Measurements from ENCODE around the gene ANKRD34B. TPM values are rescaled to one million over a fixed set of nuclear protein-coding genes. Genes with fewer than 3 reads are reported as not detected.
"Not testable (repeated sequence)": the region's sequence is repeated elsewhere in the genome, so short reads cannot be mapped to it uniquely, and the experiment has no call there.

Gene ANKRD34B
- total and polyA plus RNA-seq, 7 experiments from 2014 or later, result 0.22 TPM; not detected in 6

DNA sequence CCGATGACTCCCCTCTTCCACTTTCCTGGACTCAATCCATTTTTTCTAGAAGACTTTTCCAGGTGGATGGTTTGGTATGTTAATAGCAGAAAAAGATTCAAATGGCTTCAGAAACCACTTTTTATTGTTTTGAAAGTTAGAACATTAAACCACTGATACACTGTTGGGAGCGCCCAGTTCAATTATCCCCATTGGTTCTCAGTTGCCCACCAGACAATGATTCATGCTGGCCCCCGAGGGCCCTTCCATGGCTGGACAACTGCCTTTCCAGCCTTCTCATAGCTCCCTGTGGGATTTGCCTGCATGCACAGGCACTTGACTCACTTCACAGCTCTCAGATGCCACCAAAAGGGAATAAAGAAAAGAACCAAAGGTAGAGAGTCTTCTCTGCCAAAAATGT lies 21.3 kb upstream of the ANKRD34B start:
- no peaks in the 10 kb centered on the region for H3K36me3 ChIP-seq (ENCODE audit: control insufficient read depth in 2 of 3, insufficient read depth in 3 of 3, low read length in 3 of 3)
- ChIA-PET CTCF (no interaction called here), POLR2A (no interaction called here)
- H3K9me3 ChIP-seq (ENCODE audit: control insufficient read depth in 2 of 3, low read length in 3 of 3), result no peaks in the 10 kb centered on the region
- Mint-ChIP-seq H3K4me3 (no peak overlapping the region), H3K9me3 (no peaks in the 10 kb centered on the region), H3K36me3 (no peaks in the 10 kb centered on the region), H3K27ac (no peak overlapping the region), H3K27me3 (peaks cover 0 to 11% (median 9%) of the 10 kb centered on the region in 5 donors), H3K4me1 (no peaks in the 10 kb centered on the region)
- no peak overlapping the region for H3K27ac ChIP-seq (ENCODE audit: low read depth, low read length)
- no peak overlapping the region for H3K4me3 ChIP-seq (ENCODE audit: low read length)
- ATAC-seq (no peak), DNase-seq (no peak)
- no peaks in the 10 kb centered on the region for H3K4me1 ChIP-seq (ENCODE audit: control insufficient read depth in 2 of 2, insufficient read depth in 2 of 2, low read length in 2 of 2)
- H3K27me3 ChIP-seq (ENCODE audit: control insufficient read depth in 2 of 2, insufficient read depth in 2 of 2, low read length in 2 of 2), result no peaks in the 10 kb centered on the region
- intact Hi-C loops (cut with micrococcal nuclease), result loop anchor here in 1 of 2 donors (5.0 kb wide), 1 partner anchor 799 kb away; no protein-coding TSS in a partner anchor

- no peak overlapping the region for H3K4me3 Mint-ChIP-seq
- Histone ChIP-seq H3K27ac (ENCODE audit: low read depth, low read length) (no peak overlapping the region), H3K4me1 (ENCODE audit: control insufficient read depth in 2 of 2, insufficient read depth in 2 of 2, low read length in 2 of 2) (no peaks in the 10 kb centered on the region), H3K4me3 (ENCODE audit: low read length) (no peak overlapping the region), H3K27me3 (ENCODE audit: control insufficient read depth in 2 of 2, insufficient read depth in 2 of 2, low read length in 2 of 2) (no peaks in the 10 kb centered on the region), H3K9me3 (ENCODE audit: control insufficient read depth in 2 of 3, low read length in 3 of 3) (no peaks in the 10 kb centered on the region), H3K36me3 (ENCODE audit: control insufficient read depth in 2 of 3, insufficient read depth in 3 of 3, low read length in 3 of 3) (no peaks in the 10 kb centered on the region)
- intact Hi-C loops (cut with micrococcal nuclease), result loop anchor here in 1 of 2 donors (5.0 kb wide), 1 partner anchor 798 kb away; no protein-coding TSS in a partner anchor
- H3K27ac Mint-ChIP-seq, result no peak overlapping the region
- H3K27me3 Mint-ChIP-seq, result peaks cover 0 to 14% (median 9%) of the 10 kb centered on the region in 5 donors
- ChIA-PET CTCF (no interaction called here), POLR2A (no interaction called here)
- no peaks in the 10 kb centered on the region for H3K9me3 Mint-ChIP-seq
- no peaks in the 10 kb centered on the region for H3K36me3 Mint-ChIP-seq
- H3K4me1 Mint-ChIP-seq, result no peaks in the 10 kb centered on the region
- ATAC-seq (no peak), DNase-seq (no peak)
These were observed 20.7 kb upstream of the ANKRD34B start for GRCh38 chr5:80590766-80591165.

DNA sequence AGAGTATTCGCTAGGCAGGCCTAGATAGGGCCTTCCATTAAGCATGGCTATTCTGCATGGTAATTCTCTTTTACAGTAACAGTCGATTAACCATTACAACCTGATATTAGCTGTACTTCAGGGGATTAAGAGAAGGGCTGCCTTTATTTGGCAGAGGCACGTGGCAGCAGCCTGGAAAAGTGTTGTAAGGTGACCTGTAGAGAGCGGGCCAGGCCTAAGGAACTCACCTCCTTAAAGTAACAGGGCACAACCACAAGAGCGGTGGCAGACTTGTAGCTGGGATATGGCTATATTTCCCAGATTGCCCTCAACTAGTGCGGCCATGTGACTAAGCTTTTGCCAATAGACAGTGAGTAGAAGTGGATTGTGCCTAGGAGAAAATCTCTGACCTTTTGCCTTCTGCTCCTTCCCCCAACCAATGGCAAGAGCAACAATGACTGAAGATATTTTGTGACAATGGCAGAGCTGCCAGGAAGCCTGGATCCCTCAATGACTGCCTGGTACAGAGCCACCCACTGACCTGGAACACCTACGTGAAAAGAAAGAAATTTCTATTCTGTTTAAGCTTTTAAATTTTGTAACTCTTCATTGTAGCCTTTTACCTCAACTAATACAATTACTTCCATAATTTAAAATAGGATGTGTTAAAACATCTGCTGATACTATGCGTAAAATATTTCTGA lies 18.9 kb upstream of the ANKRD34B start:
- intact Hi-C loops (cut with micrococcal nuclease), result no loop called here
- Mint-ChIP-seq H3K27ac (no peak overlapping the region), H3K27me3 (peaks cover 0 to 21% (median 14%) of the 10 kb centered on the region in 5 donors), H3K9me3 (no peaks in the 10 kb centered on the region), H3K36me3 (peaks cover 0 to 4% (median 0%) of the 10 kb centered on the region in 5 donors), H3K4me1 (no peaks in the 10 kb centered on the region), H3K4me3 (no peak overlapping the region)
- DNase-seq, result no peak
- H3K9me3 ChIP-seq (ENCODE audit: control insufficient read depth in 2 of 3, low read length in 3 of 3), result no peaks in the 10 kb centered on the region
- H3K4me1 ChIP-seq (ENCODE audit: control insufficient read depth in 2 of 2, insufficient read depth in 2 of 2, low read length in 2 of 2), result no peaks in the 10 kb centered on the region
- ATAC-seq, result no peak
- no peaks in the 10 kb centered on the region for H3K27me3 ChIP-seq (ENCODE audit: control insufficient read depth in 2 of 2, insufficient read depth in 2 of 2, low read length in 2 of 2)
- H3K27ac ChIP-seq (ENCODE audit: low read depth, low read length), result no peak overlapping the region
- no peaks in the 10 kb centered on the region for H3K36me3 ChIP-seq (ENCODE audit: control insufficient read depth in 2 of 3, insufficient read depth in 3 of 3, low read length in 3 of 3)
- POLR2A ChIA-PET, result no interaction called here
- CTCF ChIA-PET, result no interaction called here
- no peak overlapping the region for H3K4me3 ChIP-seq (ENCODE audit: low read length)

- H3K27ac Mint-ChIP-seq, result no peak overlapping the region
These were observed 14.7 kb upstream of the ANKRD34B start for GRCh38 chr5:80584770-80585169.

DNA sequence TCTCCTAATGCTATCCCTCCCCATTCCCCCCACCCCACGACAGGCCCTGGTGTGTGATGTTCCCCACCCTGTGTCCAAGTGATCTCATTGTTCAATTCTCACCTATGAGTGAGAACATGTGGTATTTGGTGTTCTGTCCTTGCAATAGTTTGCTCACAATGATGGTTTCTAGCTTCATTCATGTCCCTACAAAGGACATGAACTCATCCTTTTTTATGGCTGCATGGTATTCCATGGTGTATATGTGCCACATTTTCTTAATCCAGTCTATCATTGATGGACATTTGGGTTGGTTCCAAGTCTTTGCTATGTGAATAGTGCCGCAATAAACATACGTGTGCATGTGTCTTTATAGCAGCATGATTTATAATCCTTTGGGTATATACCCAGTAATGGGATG lies 10.2 kb upstream of the ANKRD34B start:
- not testable (repeated sequence) for H3K9me3 ChIP-seq (ENCODE audit: control insufficient read depth in 2 of 3, low read length in 3 of 3)

More at GRCh38 chr5:80584770-80585169, 14.7 kb upstream of the ANKRD34B start:
- DNase-seq (no peak), ATAC-seq (no peak)
- no peaks in the 10 kb centered on the region for H3K27me3 ChIP-seq (ENCODE audit: control insufficient read depth in 2 of 2, insufficient read depth in 2 of 2, low read length in 2 of 2)
- no peak overlapping the region for H3K4me3 ChIP-seq (ENCODE audit: low read length)
- ChIA-PET POLR2A (no interaction called here), CTCF (no interaction called here)
- no peaks in the 10 kb centered on the region for H3K36me3 ChIP-seq (ENCODE audit: control insufficient read depth in 2 of 3, insufficient read depth in 3 of 3, low read length in 3 of 3)
- H3K27ac ChIP-seq (ENCODE audit: low read depth, low read length), result no peak overlapping the region
- H3K4me3 Mint-ChIP-seq, result no peak overlapping the region
- peaks cover 0 to 8% (median 0%) of the 10 kb centered on the region in 11 donors for H3K9me3 Mint-ChIP-seq
- H3K4me1 ChIP-seq (ENCODE audit: control insufficient read depth in 2 of 2, insufficient read depth in 2 of 2, low read length in 2 of 2), result no peaks in the 10 kb centered on the region
- peaks cover 0 to 4% (median 0%) of the 10 kb centered on the region in 5 donors for H3K36me3 Mint-ChIP-seq
- no peaks in the 10 kb centered on the region for H3K4me1 Mint-ChIP-seq
- intact Hi-C loops (cut with micrococcal nuclease), result no loop called here
- H3K9me3 ChIP-seq (ENCODE audit: control insufficient read depth in 2 of 3, low read length in 3 of 3), result no peaks in the 10 kb centered on the region
- H3K27me3 Mint-ChIP-seq, result peaks cover 0 to 26% (median 15%) of the 10 kb centered on the region in 5 donors

GRCh38 chr5:80579050-80579449 lies 9.0 kb upstream of the ANKRD34B start:
- H3K27ac Mint-ChIP-seq, result no peak overlapping the region
- POLR2A ChIA-PET, result no interaction called here
- H3K36me3 Mint-ChIP-seq, result no peaks in the 10 kb centered on the region

More for the DNA sequence above, 10.2 kb upstream of the ANKRD34B start:
- H3K36me3 Mint-ChIP-seq; H3K4me1 ChIP-seq (ENCODE audit: control insufficient read depth in 2 of 2, insufficient read depth in 2 of 2, low read length in 2 of 2); POLR2A ChIA-PET; CTCF ChIA-PET; H3K9me3 Mint-ChIP-seq; ATAC-seq; H3K27ac Mint-ChIP-seq; H3K27ac ChIP-seq (ENCODE audit: low read depth, low read length); intact Hi-C loops (cut with micrococcal nuclease); H3K27me3 ChIP-seq (ENCODE audit: control insufficient read depth in 2 of 2, insufficient read depth in 2 of 2, low read length in 2 of 2); H3K4me3 Mint-ChIP-seq; H3K36me3 ChIP-seq (ENCODE audit: control insufficient read depth in 2 of 3, insufficient read depth in 3 of 3, low read length in 3 of 3); H3K4me3 ChIP-seq (ENCODE audit: low read length); H3K4me1 Mint-ChIP-seq; DNase-seq: not testable (repeated sequence)
- peaks cover 17 to 37% (median 25%) of the 10 kb centered on the region in 5 donors for H3K27me3 Mint-ChIP-seq

GRCh38 chr5:80577707-80578106 lies 7.6 kb upstream of the ANKRD34B start:
- Histone ChIP-seq H3K4me3 (ENCODE audit: low read length) (no peak overlapping the region), H3K4me1 (ENCODE audit: control insufficient read depth in 2 of 2, insufficient read depth in 2 of 2, low read length in 2 of 2) (no peaks in the 10 kb centered on the region), H3K27me3 (ENCODE audit: control insufficient read depth in 2 of 2, insufficient read depth in 2 of 2, low read length in 2 of 2) (no peaks in the 10 kb centered on the region), H3K36me3 (ENCODE audit: control insufficient read depth in 2 of 3, insufficient read depth in 3 of 3, low read length in 3 of 3) (no peaks in the 10 kb centered on the region), H3K9me3 (ENCODE audit: control insufficient read depth in 2 of 3, low read length in 3 of 3) (no peaks in the 10 kb centered on the region), H3K27ac (ENCODE audit: low read depth, low read length) (no peak overlapping the region)
- no peak for ATAC-seq
- intact Hi-C loops (cut with micrococcal nuclease), result no loop called here
- Mint-ChIP-seq H3K36me3 (peaks cover 0 to 4% (median 0%) of the 10 kb centered on the region in 5 donors), H3K4me1 (peaks cover 0 to 6% (median 0%) of the 10 kb centered on the region in 7 donors), H3K27me3 (peaks cover 23 to 49% (median 36%) of the 10 kb centered on the region in 5 donors), H3K9me3 (peaks cover 0 to 10% (median under 1%) of the 10 kb centered on the region in 11 donors), H3K4me3 (no peak overlapping the region), H3K27ac (no peak overlapping the region)
- no peak for DNase-seq
- ChIA-PET CTCF (no interaction called here), POLR2A (no interaction called here)

More at GRCh38 chr5:80579050-80579449, 9.0 kb upstream of the ANKRD34B start:
- intact Hi-C loops (cut with micrococcal nuclease), result no loop called here
- Histone ChIP-seq H3K27me3 (ENCODE audit: control insufficient read depth in 2 of 2, insufficient read depth in 2 of 2, low read length in 2 of 2) (no peaks in the 10 kb centered on the region), H3K4me1 (ENCODE audit: control insufficient read depth in 2 of 2, insufficient read depth in 2 of 2, low read length in 2 of 2) (no peaks in the 10 kb centered on the region), H3K4me3 (ENCODE audit: low read length) (no peak overlapping the region), H3K27ac (ENCODE audit: low read depth, low read length) (no peak overlapping the region), H3K36me3 (ENCODE audit: control insufficient read depth in 2 of 3, insufficient read depth in 3 of 3, low read length in 3 of 3) (no peaks in the 10 kb centered on the region), H3K9me3 (ENCODE audit: control insufficient read depth in 2 of 3, low read length in 3 of 3) (no peaks in the 10 kb centered on the region)
- CTCF ChIA-PET, result no interaction called here
- peaks cover 0 to 6% (median 0%) of the 10 kb centered on the region in 7 donors for H3K4me1 Mint-ChIP-seq
- H3K4me3 Mint-ChIP-seq, result no peak overlapping the region
- DNase-seq (no peak), ATAC-seq (no peak)
- H3K9me3 Mint-ChIP-seq, result peaks cover 0 to 10% (median 0%) of the 10 kb centered on the region in 11 donors
- H3K27me3 Mint-ChIP-seq, result peaks cover 22 to 37% (median 34%) of the 10 kb centered on the region in 5 donors
